Brain microvascular endothelial cell (primary cell): ENCODE data around the gene GP5.

ENCODE experiments used
- DNase-seq: peaks from one replicate; pipeline ENCODE4 v3.0.0-alpha.2; 2020
- H3K27ac ChIP-seq: fragments of 250-450 bp; sonication (Bioruptor Pico); 2 replicates; pipeline ENCODE4 v1.5.1; 2020; ENCODE audit warnings: mild to moderate bottlenecking, moderate library complexity
- H3K27me3 ChIP-seq: fragments of 250-450 bp; sonication (Bioruptor Pico); replicated peaks from 2 replicates; pipeline ENCODE4 v1.5.1; 2020; ENCODE audit warnings: mild to moderate bottlenecking
- H3K36me3 ChIP-seq: fragments of 250-450 bp; sonication (Bioruptor Pico); replicated peaks from 2 replicates; pipeline ENCODE4 v1.5.1; 2020; ENCODE audit warnings: mild to moderate bottlenecking
- H3K4me3 ChIP-seq: 2 replicates; pipeline ENCODE4 v1.5.1; 2011; ENCODE audit warnings: low read depth, mild to moderate bottlenecking, control low read depth, low read length, moderate library complexity
- CTCF ChIP-seq: IDR thresholded peaks from 2 replicates; pipeline ENCODE4 v1.5.1; 2011; ENCODE audit warnings: low read depth, mild to moderate bottlenecking, moderate library complexity, low read length, control low read depth, inconsistent platforms; ENCODE audit errors: missing control alignments
- in situ Hi-C: cut with HindIII; loops from 2 replicates; pipeline ENCODE4 v1.10.0; 2017; ENCODE audit warnings: low sequenced_read_pairs, low pct_ligation_motif_present

Gene GP5

GRCh38 chr3:194382196-194382891, 16.7 kb downstream of the GP5 start:
- TF ChIP-seq CTCF = no peak
- Histone ChIP-seq H3K27me3 (peaks cover 20% of the 10 kb centered on the region), H3K27ac (no peak overlapping the region), H3K36me3 (no peaks in the 10 kb centered on the region), H3K4me3 (no peak overlapping the region)
- in situ Hi-C loops = no loop called here
- DNase-seq = no peak

DNA sequence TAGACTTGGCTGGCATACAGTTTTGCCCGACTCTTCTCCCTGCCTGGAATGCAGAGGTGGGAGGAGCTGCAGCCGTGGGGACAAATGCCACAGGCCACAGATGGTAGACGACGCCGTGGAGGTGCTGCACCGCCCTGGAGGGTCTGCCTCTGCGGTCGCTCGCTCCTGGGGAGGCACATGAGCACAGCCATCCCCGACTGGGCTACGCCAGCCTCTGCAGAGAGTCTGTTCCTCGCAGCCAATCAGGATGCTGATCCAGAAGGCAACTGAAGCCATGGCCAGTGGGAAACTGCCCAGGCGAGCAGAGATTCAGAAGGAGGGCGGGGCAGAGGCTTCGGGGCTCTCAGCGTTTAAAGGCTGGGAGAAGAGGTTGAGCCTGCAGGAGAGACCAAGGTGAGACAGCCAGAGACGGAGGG, 17.6 kb downstream of the GP5 start:
- TF ChIP-seq CTCF = no peak
- Histone ChIP-seq H3K4me3 (no peak overlapping the region), H3K36me3 (no peaks in the 10 kb centered on the region), H3K27ac (no peak overlapping the region), H3K27me3 (peaks cover 20% of the 10 kb centered on the region)
- in situ Hi-C loops = no loop called here
- DNase-seq = no peak

DNA sequence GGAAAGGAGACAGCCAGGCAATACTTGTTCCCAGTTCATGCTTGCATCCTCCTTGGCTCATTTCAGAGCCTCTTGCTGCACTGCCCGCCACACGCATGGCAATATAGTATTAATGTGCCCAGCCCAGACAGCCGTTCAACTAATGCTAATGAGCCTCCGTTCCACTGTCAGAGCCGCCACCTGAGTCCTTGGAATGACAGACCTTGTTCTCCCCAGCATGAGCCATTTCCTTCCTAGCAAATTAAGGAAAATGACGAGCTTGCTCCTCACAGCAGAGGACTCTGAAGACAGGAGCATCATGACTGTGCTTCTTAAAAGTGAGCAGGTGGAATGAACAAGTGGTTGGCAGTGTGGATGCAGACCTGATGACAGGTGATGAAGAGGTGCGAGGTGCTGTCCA, 18.7 kb downstream of the GP5 start:
- H3K27me3 ChIP-seq = peaks cover 15% of the 10 kb centered on the region
- H3K4me3 ChIP-seq = no peak overlapping the region
- no peak for DNase-seq
- no peak for TF ChIP-seq CTCF
- no peaks in the 10 kb centered on the region for H3K36me3 ChIP-seq
- H3K27ac ChIP-seq = no peak overlapping the region
- in situ Hi-C loops = no loop called here

DNA sequence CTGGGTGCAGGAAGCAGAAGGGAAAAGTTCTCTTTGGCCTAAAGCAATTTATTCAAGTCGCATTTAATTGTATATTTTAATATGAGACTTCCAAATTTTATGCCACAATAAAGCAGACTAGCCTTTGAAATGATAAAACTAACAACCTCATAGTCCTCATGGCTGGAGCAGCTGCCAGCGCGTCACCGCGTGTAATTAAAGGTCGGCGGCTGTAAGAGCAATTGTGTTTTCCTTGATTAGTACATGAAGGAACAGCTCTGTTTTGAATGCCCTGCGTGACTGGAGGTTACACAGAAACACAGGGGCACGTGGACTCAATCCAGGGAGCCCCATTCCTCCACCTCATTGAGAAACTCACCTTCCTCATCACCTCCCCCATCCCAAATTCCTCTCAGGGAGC, 19.4 kb downstream of the GP5 start:
- Histone ChIP-seq H3K4me3 (no peak overlapping the region), H3K27ac (no peak overlapping the region), H3K27me3 (peaks cover 15% of the 10 kb centered on the region), H3K36me3 (no peaks in the 10 kb centered on the region)
- no peak for DNase-seq
- no peak for TF ChIP-seq CTCF
- in situ Hi-C loops = no loop called here

GRCh38 chr3:194379231-194379630, 19.8 kb downstream of the GP5 start:
- no peak for TF ChIP-seq CTCF
- DNase-seq = no peak
- Histone ChIP-seq H3K36me3 (no peaks in the 10 kb centered on the region), H3K27ac (no peak overlapping the region), H3K27me3 (peaks cover 15% of the 10 kb centered on the region), H3K4me3 (no peak overlapping the region)
- in situ Hi-C loops = no loop called here

DNA sequence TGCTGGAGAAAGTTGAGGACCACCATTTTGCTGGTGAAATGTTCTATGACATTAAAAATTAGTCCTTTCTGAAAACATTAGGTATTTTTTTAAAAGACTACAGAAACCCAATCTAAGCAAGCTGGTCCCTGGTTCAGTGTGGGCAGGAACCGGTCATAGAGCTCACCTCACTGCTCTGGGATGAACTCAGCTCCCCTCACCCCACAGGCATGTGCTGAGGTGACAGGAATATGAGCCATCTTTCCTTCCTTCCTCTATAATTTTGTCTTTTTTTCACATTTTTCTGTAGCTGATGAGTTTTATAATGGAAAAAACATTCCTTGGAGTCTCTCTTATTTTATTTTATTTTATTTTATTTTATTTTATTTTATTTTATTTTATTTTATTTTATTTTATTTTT, 21.4 kb downstream of the GP5 start:
- DNase-seq = no peak
- in situ Hi-C loops = no loop called here
- no peak overlapping the region for H3K4me3 ChIP-seq

More for the DNA sequence above, 21.4 kb downstream of the GP5 start:
- no peaks in the 10 kb centered on the region for H3K36me3 ChIP-seq
- peaks cover 20% of the 10 kb centered on the region for H3K27me3 ChIP-seq
- no peak overlapping the region for H3K27ac ChIP-seq
- no peak for TF ChIP-seq CTCF
